Fibroblast of lung (primary cell): ENCODE measurements around the gene ZNF445. TPM values are rescaled to one million over a fixed set of nuclear protein-coding genes. Genes with fewer than 3 reads are reported as not detected.

ENCODE experiments used
- DNase-seq, 2 donors: peaks; one replicate each; pipeline versions ENCODE4 v3.0.0 to v3.0.0-alpha.2; 2010; ENCODE audit warnings: low read depth in 2 of 2
- H2AFZ ChIP-seq: 2 replicates; pipeline ENCODE4 v1.5.1; 2012; ENCODE audit warnings: low read length, control low read depth, inconsistent platforms
- H3K27ac ChIP-seq: 2 replicates; pipeline ENCODE4 v1.5.1; 2011; ENCODE audit warnings: low read length, control low read depth; ENCODE audit not compliant: insufficient read depth
- H3K27me3 ChIP-seq: 2 replicates; pipeline ENCODE4 v1.5.1; 2011; ENCODE audit warnings: mild to moderate bottlenecking, low read length; ENCODE audit not compliant: control insufficient read depth, insufficient read depth
- H3K36me3 ChIP-seq: 2 replicates; pipeline ENCODE4 v1.5.1; 2011; ENCODE audit warnings: low read length; ENCODE audit not compliant: control insufficient read depth, insufficient read depth
- H3K4me1 ChIP-seq: 2 replicates; pipeline ENCODE4 v1.5.1; 2011; ENCODE audit warnings: low read length; ENCODE audit not compliant: control insufficient read depth, insufficient read depth; ENCODE audit errors: extremely low read depth
- H3K4me2 ChIP-seq: 2 replicates; pipeline ENCODE4 v1.5.1; 2011; ENCODE audit warnings: low read length, control low read depth; ENCODE audit not compliant: insufficient read depth; ENCODE audit errors: extremely low read depth
- H3K4me3 ChIP-seq, 4 experiments: fragments of 200-600 bp in 1 of 4; sonication (generic) in 1 of 4; replicated peaks in 1 of 4; 2 replicates each; pipeline ENCODE4 v1.5.1; 2011 to 2016; ENCODE audit warnings: low read length in 4 of 4, low read depth in 3 of 4, mild to moderate bottlenecking in 3 of 4, control low read depth in 2 of 4, inconsistent platforms in 1 of 4, mixed read lengths in 1 of 4; ENCODE audit not compliant: insufficient read depth in 1 of 4; ENCODE audit errors: control extremely low read depth in 1 of 4
- H3K79me2 ChIP-seq: 2 replicates; pipeline ENCODE4 v1.5.1; 2012; ENCODE audit warnings: mild to moderate bottlenecking, low read length, inconsistent platforms; ENCODE audit not compliant: control insufficient read depth, insufficient read depth
- H3K9ac ChIP-seq: 2 replicates; pipeline ENCODE4 v1.5.1; 2011; ENCODE audit warnings: mild to moderate bottlenecking, low read length, control low read depth; ENCODE audit not compliant: insufficient read depth
- H3K9me3 ChIP-seq: 2 replicates; pipeline ENCODE4 v1.5.1; 2012; ENCODE audit warnings: low read depth, low read length; ENCODE audit not compliant: control insufficient read depth, insufficient read depth
- H4K20me1 ChIP-seq: 2 replicates; pipeline ENCODE4 v1.5.1; 2011; ENCODE audit warnings: low read length; ENCODE audit not compliant: control insufficient read depth, insufficient read depth; ENCODE audit errors: extremely low read depth
- CTCF ChIP-seq, 2 donors: IDR thresholded peaks in 1 of 2; conservative IDR thresholded peaks in 1 of 2; 1 replicate in 1 of 2; 2 replicates in 1 of 2; pipeline ENCODE4 v1.5.1; 2011 to 2012; ENCODE audit warnings: low read length in 2 of 2, control low read depth in 1 of 2, inconsistent platforms in 1 of 2, low read depth in 1 of 2, mild to moderate bottlenecking in 1 of 2
- EZH2 ChIP-seq: IDR thresholded peaks from 2 replicates; pipeline ENCODE4 v1.5.1; 2012; ENCODE audit warnings: low read length, control low read depth, mild to moderate bottlenecking; ENCODE audit errors: missing control alignments
- polyA plus RNA-seq, 2 donors: library from polyadenylated mRNA; depleted of rRNA in 1 of 2; stranded (reverse) in 1 of 2; unstranded in 1 of 2; fragments of >200 nt; gene quantifications; 2 replicates each; pipeline ENCODE4 v1.2.1, GENCODE V29; 2011 to 2012; ENCODE audit warnings: missing spikeins in 1 of 2
- total RNA-seq: library from RNA; depleted of rRNA; stranded (reverse); fragments of >200 nt; gene quantifications from 2 replicates; pipeline ENCODE4 v1.2.1, GENCODE V29; 2014

ZNF445 gene
- total and polyA plus RNA-seq, 2 donors (not counting 1 experiment from before 2014, with no cell fraction given): 4.5 to 9.1 TPM

DNA sequence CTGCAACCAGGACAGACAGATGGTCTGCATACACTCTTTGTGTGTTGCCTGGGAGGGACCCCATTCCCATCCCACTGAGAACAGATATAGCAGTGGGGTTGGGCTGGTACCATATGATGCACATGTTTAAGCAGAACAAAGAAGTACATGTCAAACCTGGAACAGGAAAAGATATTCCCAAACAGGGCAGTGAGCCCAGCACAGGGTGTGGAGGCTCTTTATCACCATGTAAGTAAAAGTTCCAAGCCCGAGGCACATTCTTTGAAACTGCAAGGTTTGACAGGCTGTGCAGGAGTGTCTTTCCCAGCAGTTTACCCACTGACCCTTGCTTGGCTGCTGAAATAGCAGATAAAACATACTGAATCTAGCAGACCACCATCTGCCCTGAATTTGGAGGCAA, 5.3 kb upstream of the ZNF445 start:
- no peaks in the 10 kb centered on the region for H3K9me3 ChIP-seq
- no peaks in the 10 kb centered on the region for H3K36me3 ChIP-seq
- no peak overlapping the region for H3K4me2 ChIP-seq
- no peaks in the 10 kb centered on the region for H3K79me2 ChIP-seq
- TF ChIP-seq CTCF (conservative IDR thresholded peaks at IDR 0.05 in 1 of 2, IDR thresholded peaks at IDR 0.05 in 1 of 2; ENCODE audit: low read depth in 1 of 2, low read length in 2 of 2) (no peak), EZH2 (no peak)
- H3K27ac ChIP-seq: no peak overlapping the region
- no peaks in the 10 kb centered on the region for H3K27me3 ChIP-seq
- H3K4me3 ChIP-seq: no peak overlapping the region
- H2AFZ ChIP-seq: no peak overlapping the region
- no peak for DNase-seq
- H4K20me1 ChIP-seq: no peaks in the 10 kb centered on the region
- peaks cover 5% of the 10 kb centered on the region for H3K4me1 ChIP-seq
- no peak overlapping the region for H3K9ac ChIP-seq

GRCh38 chr3:44478606-44479094, 1.2 kb upstream of the ZNF445 start:
- Histone ChIP-seq H3K79me2 (peaks cover 29% of the 10 kb centered on the region), H3K9ac (no peak overlapping the region), H3K4me3 (no peak overlapping the region), H3K4me1 (peaks cover 5% of the 10 kb centered on the region), H3K36me3 (no peaks in the 10 kb centered on the region), H3K27me3 (no peaks in the 10 kb centered on the region), H3K4me2 (no peak overlapping the region), H4K20me1 (no peaks in the 10 kb centered on the region), H2AFZ (no peak overlapping the region), H3K27ac (no peak overlapping the region), H3K9me3 (no peaks in the 10 kb centered on the region)
- DNase-seq: no peak
- TF ChIP-seq EZH2 (no peak), CTCF (conservative IDR thresholded peaks at IDR 0.05 in 1 of 2, IDR thresholded peaks at IDR 0.05 in 1 of 2; ENCODE audit: low read depth in 1 of 2, low read length in 2 of 2) (no peak)

GRCh38 chr3:44478055-44478468, 592 bp upstream of the ZNF445 start:
- peak overlapping the region; percentile 99 for H2AFZ ChIP-seq
- TF ChIP-seq CTCF (conservative IDR thresholded peaks at IDR 0.05 in 1 of 2, IDR thresholded peaks at IDR 0.05 in 1 of 2; ENCODE audit: low read depth in 1 of 2, low read length in 2 of 2) (no peak), EZH2 (no peak)
- peaks cover 5% of the 10 kb centered on the region for H3K4me1 ChIP-seq
- H3K36me3 ChIP-seq: no peaks in the 10 kb centered on the region
- no peaks in the 10 kb centered on the region for H4K20me1 ChIP-seq
- peak overlapping the region; percentile 57 for H3K27ac ChIP-seq
- H3K79me2 ChIP-seq: peaks cover 30% of the 10 kb centered on the region
- H3K9me3 ChIP-seq: no peaks in the 10 kb centered on the region
- no peak for DNase-seq
- H3K9ac ChIP-seq: peak overlapping the region; percentile 75
- peak overlapping the region; percentile 52 to 78 (median 68) for H3K4me3 ChIP-seq
- H3K27me3 ChIP-seq: no peaks in the 10 kb centered on the region
- peak overlapping the region; percentile 98 for H3K4me2 ChIP-seq
